Stimulated activated naive CD8-positive, alpha-beta T cell treated with anti-CD3 and anti-CD28 coated beads, Interleukin-15, amount 100 ng/mL, for 72 hours (primary cell): ENCODE results near the gene ACTN1.

ENCODE experiments used
- ATAC-seq: fragments of 150-1000 bp; cut with Tn5 transposase; 2 replicates; pipeline ENCODE4 v1.10.0; 2021; ENCODE audit warnings: mild to moderate bottlenecking, moderate library complexity
- DNase-seq, 2 donors: peaks; one replicate each; pipeline ENCODE4 v3.0.0; 2021 to 2022
- H3K27ac Mint-ChIP-seq, 2 donors: one replicate each; pipeline ENCODE4 v1.8.0; 2022; ENCODE audit warnings: mild to moderate bottlenecking in 2 of 2, mixed read lengths in 2 of 2, moderate library complexity in 2 of 2
- H3K27me3 Mint-ChIP-seq: one replicate; pipeline ENCODE4 v1.8.0; 2022; ENCODE audit warnings: mixed read lengths
- H3K4me1 Mint-ChIP-seq: one replicate; pipeline ENCODE4 v1.8.0; 2022; ENCODE audit warnings: mild to moderate bottlenecking, mixed read lengths
- H3K4me3 Mint-ChIP-seq, 2 donors: one replicate each; pipeline ENCODE4 v1.8.0; 2022; ENCODE audit warnings: mild to moderate bottlenecking in 2 of 2, mixed read lengths in 2 of 2, moderate library complexity in 1 of 2
- H3K9me3 Mint-ChIP-seq, 2 donors: one replicate each; pipeline ENCODE4 v1.8.0; 2022; ENCODE audit warnings: mixed read lengths in 2 of 2

ACTN1 gene

GRCh38 chr14:68911594-68912227, 67.4 kb downstream of the ACTN1 start:
- peak; percentile 79 to 80 for DNase-seq
- Mint-ChIP-seq H3K27ac (peak overlapping the region; percentile 88 to 91), H3K4me3 (peak overlapping the region; percentile 47 to 63)

GRCh38 chr14:68910540-68910939, 68.6 kb downstream of the ACTN1 start:
- H3K9me3 Mint-ChIP-seq: peaks cover 2 to 5% of the 10 kb centered on the region in 2 donors
- ATAC-seq: peak; percentile 83
- no peaks in the 10 kb centered on the region for H3K27me3 Mint-ChIP-seq
- DNase-seq: peak; percentile 33 to 46
- peak overlapping the region; percentile 21 to 55 for H3K4me3 Mint-ChIP-seq
- H3K4me1 Mint-ChIP-seq: peaks cover 75% of the 10 kb centered on the region
- H3K27ac Mint-ChIP-seq: peak overlapping the region; percentile 49 to 78

More at GRCh38 chr14:68911594-68912227, 67.4 kb downstream of the ACTN1 start:
- H3K27me3 Mint-ChIP-seq: no peaks in the 10 kb centered on the region
- ATAC-seq: peak; percentile 88
- H3K4me1 Mint-ChIP-seq: peaks cover 80% of the 10 kb centered on the region
- peaks cover 6 to 7% of the 10 kb centered on the region in 2 donors for H3K9me3 Mint-ChIP-seq

GRCh38 chr14:68908803-68909202, 70.3 kb downstream of the ACTN1 start:
- ATAC-seq: no peak
- Mint-ChIP-seq H3K4me1 (peaks cover 64% of the 10 kb centered on the region), H3K9me3 (no peaks in the 10 kb centered on the region), H3K27ac (peak overlapping the region in 1 of 2 donors; percentile 68), H3K27me3 (no peaks in the 10 kb centered on the region), H3K4me3 (no peak overlapping the region)
- DNase-seq: no peak

GRCh38 chr14:68908201-68908600, 70.9 kb downstream of the ACTN1 start:
- DNase-seq: no peak
- H3K4me1 Mint-ChIP-seq: peaks cover 58% of the 10 kb centered on the region
- H3K27me3 Mint-ChIP-seq: no peaks in the 10 kb centered on the region
- no peaks in the 10 kb centered on the region for H3K9me3 Mint-ChIP-seq
- H3K4me3 Mint-ChIP-seq: no peak overlapping the region
- no peak for ATAC-seq
- no peak overlapping the region for H3K27ac Mint-ChIP-seq

- Mint-ChIP-seq H3K4me3 (no peak overlapping the region), H3K27ac (peak overlapping the region; percentile 72 to 81), H3K4me1 (peaks cover 41% of the 10 kb centered on the region), H3K9me3 (no peaks in the 10 kb centered on the region), H3K27me3 (no peaks in the 10 kb centered on the region)
- DNase-seq (no peak), ATAC-seq (no peak)
Measured at GRCh38 chr14:68906439-68906838, 72.7 kb downstream of the ACTN1 start.

- H3K4me1 Mint-ChIP-seq: peaks cover 38% of the 10 kb centered on the region
- H3K27me3 Mint-ChIP-seq: no peaks in the 10 kb centered on the region
- H3K4me3 Mint-ChIP-seq: no peak overlapping the region
- ATAC-seq (no peak), DNase-seq (no peak)
- H3K27ac Mint-ChIP-seq: no peak overlapping the region
- H3K9me3 Mint-ChIP-seq: no peaks in the 10 kb centered on the region
Measured at GRCh38 chr14:68905107-68905895, 73.8 kb downstream of the ACTN1 start.

- no peak overlapping the region for H3K4me3 Mint-ChIP-seq
- peaks cover 44% of the 10 kb centered on the region for H3K4me1 Mint-ChIP-seq
- no peak for ATAC-seq
- no peak for DNase-seq
- no peaks in the 10 kb centered on the region for H3K27me3 Mint-ChIP-seq
- no peaks in the 10 kb centered on the region for H3K9me3 Mint-ChIP-seq
- H3K27ac Mint-ChIP-seq: no peak overlapping the region
Measured at GRCh38 chr14:68902357-68902756, 76.7 kb downstream of the ACTN1 start.

GRCh38 chr14:68899033-68899603, 80.0 kb downstream of the ACTN1 start:
- ATAC-seq (peak; percentile 77), DNase-seq (peak; percentile 28 to 32)
- H3K4me1 Mint-ChIP-seq: peaks cover 54% of the 10 kb centered on the region
- peak overlapping the region; percentile 40 to 42 for H3K27ac Mint-ChIP-seq
- H3K4me3 Mint-ChIP-seq: peak overlapping the region in 1 of 2 donors; percentile 6
- H3K27me3 Mint-ChIP-seq: no peaks in the 10 kb centered on the region
- no peaks in the 10 kb centered on the region for H3K9me3 Mint-ChIP-seq

GRCh38 chr14:68898248-68899032, 80.7 kb downstream of the ACTN1 start:
- no peaks in the 10 kb centered on the region for H3K9me3 Mint-ChIP-seq
- no peaks in the 10 kb centered on the region for H3K27me3 Mint-ChIP-seq
- peak overlapping the region; percentile 28 to 91 for H3K27ac Mint-ChIP-seq
- ATAC-seq (peak; percentile 21), DNase-seq (no peak)
- peaks cover 54% of the 10 kb centered on the region for H3K4me1 Mint-ChIP-seq
- peak overlapping the region in 1 of 2 donors; percentile 29 for H3K4me3 Mint-ChIP-seq

- peaks cover 54% of the 10 kb centered on the region for H3K4me1 Mint-ChIP-seq
- H3K4me3 Mint-ChIP-seq: no peak overlapping the region
- DNase-seq (no peak), ATAC-seq (peak; percentile 17)
- no peaks in the 10 kb centered on the region for H3K9me3 Mint-ChIP-seq
- no peaks in the 10 kb centered on the region for H3K27me3 Mint-ChIP-seq
- peak overlapping the region; percentile 28 to 91 for H3K27ac Mint-ChIP-seq
Measured at GRCh38 chr14:68897559-68898155, 81.4 kb downstream of the ACTN1 start.

GRCh38 chr14:68896132-68896531, 83.0 kb downstream of the ACTN1 start:
- ATAC-seq: no peak
- peak overlapping the region in 1 of 2 donors; percentile 93 for H3K27ac Mint-ChIP-seq

GRCh38 chr14:68894802-68895703, 84.0 kb downstream of the ACTN1 start:
- ATAC-seq (no peak), DNase-seq (no peak)
- Mint-ChIP-seq H3K27ac (peak overlapping the region in 1 of 2 donors; percentile 67), H3K27me3 (no peaks in the 10 kb centered on the region), H3K9me3 (no peaks in the 10 kb centered on the region), H3K4me1 (peaks cover 43% of the 10 kb centered on the region), H3K4me3 (no peak overlapping the region)

More at GRCh38 chr14:68896132-68896531, 83.0 kb downstream of the ACTN1 start:
- no peaks in the 10 kb centered on the region for H3K9me3 Mint-ChIP-seq
- DNase-seq: no peak
- no peaks in the 10 kb centered on the region for H3K27me3 Mint-ChIP-seq
- no peak overlapping the region for H3K4me3 Mint-ChIP-seq
- H3K4me1 Mint-ChIP-seq: peaks cover 54% of the 10 kb centered on the region

GRCh38 chr14:68894123-68894522, 85.0 kb downstream of the ACTN1 start:
- Mint-ChIP-seq H3K4me3 (no peak overlapping the region), H3K27me3 (no peaks in the 10 kb centered on the region), H3K4me1 (peaks cover 34% of the 10 kb centered on the region), H3K27ac (peak overlapping the region in 1 of 2 donors; percentile 48), H3K9me3 (no peaks in the 10 kb centered on the region)
- DNase-seq (no peak), ATAC-seq (no peak)

GRCh38 chr14:68893566-68893965, 85.5 kb downstream of the ACTN1 start:
- H3K27me3 Mint-ChIP-seq: no peaks in the 10 kb centered on the region
- DNase-seq (no peak), ATAC-seq (no peak)
- no peak overlapping the region for H3K4me3 Mint-ChIP-seq
- H3K4me1 Mint-ChIP-seq: peaks cover 28% of the 10 kb centered on the region
- H3K9me3 Mint-ChIP-seq: no peaks in the 10 kb centered on the region
- H3K27ac Mint-ChIP-seq: peak overlapping the region in 1 of 2 donors; percentile 16
